Suppressor macrophage treated with lipopolysaccharide for 1 hour (primary cell): ENCODE results near the gene ENDOG.
"Not testable (repeated sequence)": the region's sequence is repeated elsewhere in the genome, so short reads cannot be mapped to it uniquely, and the experiment has no call there.

Experiments
- DNase-seq, 3 donors: peaks; one replicate each; pipeline ENCODE4 v3.0.0-alpha.2; 2020 to 2022

ENDOG gene

GRCh38 chr9:128870128-128870940 is 52.0 kb downstream of the ENDOG start:
- no peak for DNase-seq

- not testable (repeated sequence) for DNase-seq
Measured at GRCh38 chr9:128870941-128871265, 52.6 kb downstream of the ENDOG start.
